GM23338 (cell line): ENCODE data around the gene IL6ST. TPM values are rescaled to one million over a fixed set of nuclear protein-coding genes. Genes with fewer than 3 reads are reported as not detected.

Source experiments
- ATAC-seq: fragments of 200-7000 bp; cut with Tn5 transposase; 3 replicates; pipeline ENCODE4 v1.9.1; 2020
- DNase-seq: peaks from one replicate; pipeline ENCODE4 v3.0.0-alpha.2; 2015; ENCODE audit warnings: low spot score
- H2AFZ ChIP-seq: fragments of 200-600 bp; sonication (generic); 2 replicates; pipeline ENCODE4 v1.8.0; 2016; ENCODE audit warnings: antibody characterized with exemption, mild to moderate bottlenecking, moderate library complexity
- H3F3A ChIP-seq: fragments of 200-600 bp; sonication (generic); replicated peaks from 2 replicates; pipeline ENCODE4 v1.8.0; 2017; ENCODE audit warnings: antibody characterized with exemption, mixed run types, low read depth
- H3K27ac ChIP-seq: fragments of 200-600 bp; sonication (generic); 2 replicates; pipeline ENCODE4 v1.6.1; 2016; ENCODE audit warnings: low read depth
- H3K27me3 ChIP-seq: fragments of 200-600 bp; sonication (generic); 2 replicates; pipeline ENCODE4 v1.8.0; 2016; ENCODE audit warnings: mild to moderate bottlenecking, mixed run types, moderate library complexity; ENCODE audit not compliant: insufficient read depth
- H3K36me3 ChIP-seq: fragments of 200-600 bp; sonication (generic); 2 replicates; pipeline ENCODE4 v1.8.0; 2016; ENCODE audit warnings: mild to moderate bottlenecking; ENCODE audit not compliant: insufficient read depth
- H3K4me1 ChIP-seq: fragments of 200-600 bp; sonication (generic); 2 replicates; pipeline ENCODE4 v1.8.0; 2016; ENCODE audit warnings: mild to moderate bottlenecking, moderate library complexity; ENCODE audit not compliant: insufficient read depth
- H3K4me2 ChIP-seq: fragments of 200-600 bp; sonication (generic); 2 replicates; pipeline ENCODE4 v1.7.1; 2017; ENCODE audit warnings: mixed run types
- H3K4me3 ChIP-seq: fragments of 200-600 bp; sonication (generic); 2 replicates; pipeline ENCODE4 v1.6.1; 2016; ENCODE audit warnings: mixed run types
- H3K79me2 ChIP-seq: fragments of 200-600 bp; sonication (generic); replicated peaks from 2 replicates; pipeline ENCODE4 v1.8.0; 2017; ENCODE audit warnings: mild to moderate bottlenecking; ENCODE audit not compliant: insufficient read depth
- H3K9me2 ChIP-seq: fragments of 200-600 bp; sonication (generic); 2 replicates; pipeline ENCODE4 v1.8.0; 2017; ENCODE audit not compliant: insufficient read depth
- H4K20me1 ChIP-seq: fragments of 200-600 bp; sonication (generic); replicated peaks from 2 replicates; pipeline ENCODE4 v1.8.0; 2017; ENCODE audit warnings: mild to moderate bottlenecking; ENCODE audit not compliant: insufficient read depth
- H3K27ac Mint-ChIP-seq: 2 replicates; pipeline ENCODE4 v1.8.0; 2020; ENCODE audit warnings: inconsistent platforms, mild to moderate bottlenecking, moderate library complexity, mixed read lengths
- H3K27me3 Mint-ChIP-seq: 3 replicates; pipeline ENCODE4 v1.8.0; 2022; ENCODE audit warnings: low read depth, mild to moderate bottlenecking, moderate library complexity, mixed read lengths, inconsistent platforms; ENCODE audit not compliant: insufficient read depth, poor library complexity
- H3K36me3 Mint-ChIP-seq: 3 replicates; pipeline ENCODE4 v1.8.0; 2021; ENCODE audit warnings: low read depth, mild to moderate bottlenecking, inconsistent platforms, moderate library complexity, mixed read lengths
- H3K4me1 Mint-ChIP-seq: 3 replicates; pipeline ENCODE4 v1.8.0; 2020; ENCODE audit warnings: mild to moderate bottlenecking, inconsistent platforms, mixed read lengths
- H3K4me3 Mint-ChIP-seq: 3 replicates; pipeline ENCODE4 v1.8.0; 2021; ENCODE audit warnings: moderate library complexity, mild to moderate bottlenecking, inconsistent platforms, mixed read lengths
- H3K9me3 Mint-ChIP-seq: 3 replicates; pipeline ENCODE4 v1.8.0; 2020; ENCODE audit warnings: moderate library complexity, mild to moderate bottlenecking, inconsistent platforms, mixed read lengths
- CREB1 ChIP-seq: fragments of 250-450 bp; sonication (Bioruptor Pico); IDR thresholded peaks from 2 replicates; pipeline ENCODE4 v1.5.0; 2020; ENCODE audit warnings: low read depth, mild to moderate bottlenecking, moderate library complexity
- CTCF ChIP-seq, 2 experiments: fragments of 200-600 bp in 1 of 2; sonication (generic) in 1 of 2; conservative IDR thresholded peaks; 2 replicates each; pipeline versions ENCODE4 v1.5.1 to v1.6.1; 2016 to 2017; ENCODE audit warnings: antibody characterized with exemption in 2 of 2, low read depth in 2 of 2, mild to moderate bottlenecking in 2 of 2, moderate library complexity in 1 of 2
- ETS1 ChIP-seq: IDR thresholded peaks from 2 replicates; pipeline ENCODE4 v1.6.1; 2016; ENCODE audit warnings: antibody characterized with exemption
- EZH2 ChIP-seq: fragments of 200-600 bp; sonication (generic); IDR thresholded peaks from one replicate; pipeline ENCODE4 v1.8.0; 2017; ENCODE audit warnings: antibody characterized with exemption, mild to moderate bottlenecking, low read depth; ENCODE audit not compliant: unreplicated experiment
- EZH2phosphoT487 ChIP-seq: fragments of 200-600 bp; sonication (generic); IDR thresholded peaks from one replicate; pipeline ENCODE4 v1.8.1; 2018; ENCODE audit warnings: antibody characterized with exemption; ENCODE audit not compliant: unreplicated experiment
- NANOG ChIP-seq: IDR thresholded peaks from 2 replicates; pipeline ENCODE4 v1.6.1; 2016; ENCODE audit warnings: antibody characterized with exemption, borderline replicate concordance
- POLR2AphosphoS5 ChIP-seq: IDR thresholded peaks from 2 replicates; pipeline ENCODE4 v1.6.1; 2016; ENCODE audit warnings: antibody characterized with exemption, low read depth
- STAT1 ChIP-seq: IDR thresholded peaks from one replicate; pipeline ENCODE4 v1.6.1; 2016; ENCODE audit warnings: antibody characterized with exemption; ENCODE audit not compliant: unreplicated experiment
- ZNF331 ChIP-seq: fragments of 250-450 bp; sonication (Bioruptor Pico); IDR thresholded peaks from 2 replicates; pipeline ENCODE4 v1.5.0; 2020; ENCODE audit warnings: low read depth, mild to moderate bottlenecking, moderate library complexity
- ZNF462 ChIP-seq: fragments of 250-450 bp; sonication (Bioruptor Pico); IDR thresholded peaks from 2 replicates; pipeline ENCODE4 v1.5.0; 2020; ENCODE audit warnings: mild to moderate bottlenecking, moderate library complexity
- polyA plus RNA-seq: library from polyadenylated mRNA; unstranded; fragments of >200 nt; fragmentation: Nextera tagmentation; extraction: Ambion mirVana; gene quantifications from 2 replicates; pipeline ENCODE4 v1.2.1, GENCODE V29; 2016
- total RNA-seq: library from RNA; depleted of rRNA; stranded (reverse); fragments of >200 nt; shearing (Covaris generic); gene quantifications from 2 replicates; pipeline ENCODE4 v1.2.3, GENCODE V29; 2014

Gene IL6ST
- total and polyA plus RNA-seq, 2 experiments from 2014 or later: 6.7 to 9.8 TPM

- TF ChIP-seq CTCF (conservative IDR thresholded peaks at IDR 0.05; ENCODE audit: low read depth in 2 of 2): no peak
- no peak for TF ChIP-seq EZH2phosphoT487
- no peak for TF ChIP-seq STAT1
- TF ChIP-seq NANOG: no peak
- TF ChIP-seq CREB1: no peak
- TF ChIP-seq ETS1: no peak
Measured at GRCh38 chr5:55965525-55965924, 29.2 kb downstream of the IL6ST start (continued).

- ATAC-seq (no peak), DNase-seq (no peak)
- Mint-ChIP-seq H3K36me3 (0 out of 3 replicates have a peak, but pooled peaks cover 3% of the 10 kb centered on the region), H3K9me3 (no peaks in the 10 kb centered on the region), H3K27me3 (no peaks in the 10 kb centered on the region), H3K4me3 (no peak overlapping the region), H3K27ac (no peak overlapping the region), H3K4me1 (no peaks in the 10 kb centered on the region)
- H3K36me3 ChIP-seq: no peaks in the 10 kb centered on the region
- H3K4me3 ChIP-seq: no peak overlapping the region
- no peaks in the 10 kb centered on the region for H3F3A ChIP-seq
- H3K4me1 ChIP-seq: no peaks in the 10 kb centered on the region
- H3K79me2 ChIP-seq: no peaks in the 10 kb centered on the region
- no peaks in the 10 kb centered on the region for H3K9me2 ChIP-seq
- H3K4me2 ChIP-seq: no peak overlapping the region
- no peak for TF ChIP-seq CTCF (conservative IDR thresholded peaks at IDR 0.05; ENCODE audit: low read depth in 2 of 2)
- TF ChIP-seq POLR2AphosphoS5: no peak
- TF ChIP-seq ETS1: no peak
- TF ChIP-seq STAT1: no peak
- no peak for TF ChIP-seq EZH2
- no peak for TF ChIP-seq ZNF462 (CRISPR knock-in tag)
- TF ChIP-seq CREB1: no peak
- TF ChIP-seq ZNF331: no peak
- H4K20me1 ChIP-seq: no peaks in the 10 kb centered on the region
- no peaks in the 10 kb centered on the region for H3K27me3 ChIP-seq
- no peak overlapping the region for H3K27ac ChIP-seq
- H2AFZ ChIP-seq: no peak overlapping the region
Measured at GRCh38 chr5:55960779-55961178, 34.0 kb downstream of the IL6ST start.
